ENCODE data around the gene NEK1. TPM values are rescaled to one million over a fixed set of nuclear protein-coding genes. Genes with fewer than 3 reads are reported as not detected.

Gene NEK1
- total RNA-seq, 2 donors from 2014 or later = 6.9 to 7.4 TPM

- peak overlapping the region in 1 of 2 donors; percentile 64 for H3K9ac ChIP-seq (ENCODE audit: low read depth in 2 of 2, low read length in 2 of 2)
- no peak overlapping the region for H3K4me3 ChIP-seq
- H3K36me3 ChIP-seq = no peaks in the 10 kb centered on the region
- no peaks in the 10 kb centered on the region for H3K9me3 ChIP-seq
- no peak for DNase-seq
- intact Hi-C loops (cut with DNase I) = no loop called here
- TF ChIP-seq CTCF (IDR thresholded peaks at IDR 0.05) = no peak
- peak overlapping the region; percentile 94 for H3K27ac ChIP-seq
- no peaks in the 10 kb centered on the region for H3K4me1 ChIP-seq
- H3K27me3 ChIP-seq = no peaks in the 10 kb centered on the region
Measured at GRCh38 chr4:169658975-169659715, 46.8 kb upstream of the NEK1 start.

GRCh38 chr4:169658196-169658595, 45.8 kb upstream of the NEK1 start:
- intact Hi-C loops (cut with DNase I) = no loop called here
- no peak for TF ChIP-seq CTCF (IDR thresholded peaks at IDR 0.05)

GRCh38 chr4:169657470-169658107, 45.2 kb upstream of the NEK1 start:
- Histone ChIP-seq H3K9ac (ENCODE audit: low read depth in 2 of 2, low read length in 2 of 2) (peak overlapping the region in 1 of 2 donors; percentile 14), H3K9me3 (no peaks in the 10 kb centered on the region), H3K27ac (peak overlapping the region; percentile 94), H3K4me3 (no peak overlapping the region), H3K4me1 (no peaks in the 10 kb centered on the region), H3K27me3 (no peaks in the 10 kb centered on the region), H3K36me3 (no peaks in the 10 kb centered on the region)
- no peak for DNase-seq
- intact Hi-C loops (cut with DNase I) = no loop called here
- TF ChIP-seq CTCF (IDR thresholded peaks at IDR 0.05) = no peak

More at GRCh38 chr4:169658196-169658595, 45.8 kb upstream of the NEK1 start:
- no peak overlapping the region for H3K9ac ChIP-seq (ENCODE audit: low read depth in 2 of 2, low read length in 2 of 2)
- H3K36me3 ChIP-seq = no peaks in the 10 kb centered on the region
- H3K4me1 ChIP-seq = no peaks in the 10 kb centered on the region
- no peaks in the 10 kb centered on the region for H3K9me3 ChIP-seq
- no peak overlapping the region for H3K4me3 ChIP-seq
- H3K27me3 ChIP-seq = no peaks in the 10 kb centered on the region
- no peak for DNase-seq
- peak overlapping the region; percentile 94 for H3K27ac ChIP-seq

GRCh38 chr4:169655401-169655800, 43.0 kb upstream of the NEK1 start:
- intact Hi-C loops (cut with DNase I) = no loop called here

GRCh38 chr4:169652535-169652934, 40.2 kb upstream of the NEK1 start:
- Histone ChIP-seq H3K9ac (ENCODE audit: low read depth in 2 of 2, low read length in 2 of 2) (no peak overlapping the region), H3K4me3 (no peak overlapping the region), H3K27me3 (no peaks in the 10 kb centered on the region), H3K27ac (no peak overlapping the region), H3K4me1 (no peaks in the 10 kb centered on the region), H3K36me3 (no peaks in the 10 kb centered on the region), H3K9me3 (no peaks in the 10 kb centered on the region)
- DNase-seq = no peak
- intact Hi-C loops (cut with DNase I) = no loop called here
- TF ChIP-seq CTCF (IDR thresholded peaks at IDR 0.05) = no peak

More at GRCh38 chr4:169655401-169655800, 43.0 kb upstream of the NEK1 start:
- no peak overlapping the region for H3K27ac ChIP-seq
- H3K4me1 ChIP-seq = no peaks in the 10 kb centered on the region
- no peaks in the 10 kb centered on the region for H3K27me3 ChIP-seq
- TF ChIP-seq CTCF (IDR thresholded peaks at IDR 0.05) = no peak
- H3K4me3 ChIP-seq = no peak overlapping the region
- no peaks in the 10 kb centered on the region for H3K36me3 ChIP-seq
- no peaks in the 10 kb centered on the region for H3K9me3 ChIP-seq
- H3K9ac ChIP-seq (ENCODE audit: low read depth in 2 of 2, low read length in 2 of 2) = no peak overlapping the region
- DNase-seq = no peak
